Measurements from ENCODE around the gene NKTR. TPM values are rescaled to one million over a fixed set of nuclear protein-coding genes. Genes with fewer than 3 reads are reported as not detected.

NKTR gene
- total RNA-seq, 4 donors from 2014 or later: 33.8 to 82.3 (median 49.6) TPM

DNA sequence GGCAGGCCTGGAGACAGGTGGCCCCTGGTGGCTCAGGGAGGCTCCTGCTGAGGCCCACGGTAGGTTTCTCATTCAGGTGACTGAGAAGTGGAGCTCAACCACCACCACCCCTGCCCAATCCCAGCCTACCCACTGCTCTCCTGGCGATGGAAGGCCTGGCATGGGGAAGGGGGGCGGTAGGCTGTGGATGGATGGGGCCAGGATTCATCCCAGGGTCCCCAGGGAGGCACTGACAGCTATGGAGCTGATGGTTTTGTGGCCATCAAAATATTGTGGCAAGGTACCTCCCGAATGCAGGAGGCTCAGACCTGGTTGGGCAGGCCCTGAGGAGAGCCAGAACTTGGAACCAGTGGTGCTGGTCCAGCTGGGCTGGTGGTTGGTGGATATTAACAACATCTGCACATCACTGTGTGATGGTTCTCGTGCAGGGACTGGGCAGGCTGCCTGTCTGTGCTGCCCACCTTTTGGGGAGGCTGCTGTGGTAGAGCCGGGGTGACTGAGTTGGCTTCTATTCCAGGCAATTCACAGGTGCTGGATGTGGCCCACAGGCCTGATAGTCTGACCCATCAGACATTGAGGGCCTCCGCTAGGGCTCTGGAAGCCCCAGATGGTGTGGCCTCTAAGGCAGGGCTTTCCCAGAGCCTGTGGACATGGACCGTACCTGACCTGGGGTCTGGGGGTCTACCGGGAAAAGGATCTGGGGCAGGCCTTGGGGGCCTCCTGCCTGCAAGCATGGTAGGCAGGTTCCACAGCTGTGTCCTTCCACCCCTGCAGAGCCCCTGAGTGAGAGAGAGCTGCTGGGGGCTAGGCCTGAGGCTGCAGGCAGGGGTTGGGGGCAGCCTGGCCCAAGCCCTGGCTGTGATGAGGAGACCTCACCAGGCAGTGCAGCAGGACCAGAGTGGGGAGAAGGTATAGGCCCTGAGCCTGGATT lies 56.5 kb downstream of the NKTR start:
- intact Hi-C loops (cut with DNase I; ENCODE audit: low total_unique reads): no loop called here
- TF ChIP-seq POLR2A (IDR thresholded peaks at IDR 0.05): no peak
- TF ChIP-seq, protein P1, sequence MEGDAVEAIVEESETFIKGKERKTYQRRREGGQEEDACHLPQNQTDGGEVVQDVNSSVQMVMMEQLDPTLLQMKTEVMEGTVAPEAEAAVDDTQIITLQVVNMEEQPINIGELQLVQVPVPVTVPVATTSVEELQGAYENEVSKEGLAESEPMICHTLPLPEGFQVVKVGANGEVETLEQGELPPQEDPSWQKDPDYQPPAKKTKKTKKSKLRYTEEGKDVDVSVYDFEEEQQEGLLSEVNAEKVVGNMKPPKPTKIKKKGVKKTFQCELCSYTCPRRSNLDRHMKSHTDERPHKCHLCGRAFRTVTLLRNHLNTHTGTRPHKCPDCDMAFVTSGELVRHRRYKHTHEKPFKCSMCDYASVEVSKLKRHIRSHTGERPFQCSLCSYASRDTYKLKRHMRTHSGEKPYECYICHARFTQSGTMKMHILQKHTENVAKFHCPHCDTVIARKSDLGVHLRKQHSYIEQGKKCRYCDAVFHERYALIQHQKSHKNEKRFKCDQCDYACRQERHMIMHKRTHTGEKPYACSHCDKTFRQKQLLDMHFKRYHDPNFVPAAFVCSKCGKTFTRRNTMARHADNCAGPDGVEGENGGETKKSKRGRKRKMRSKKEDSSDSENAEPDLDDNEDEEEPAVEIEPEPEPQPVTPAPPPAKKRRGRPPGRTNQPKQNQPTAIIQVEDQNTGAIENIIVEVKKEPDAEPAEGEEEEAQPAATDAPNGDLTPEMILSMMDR (IDR thresholded peaks at IDR 0.05): no peak
- no peak overlapping the region for H3K4me3 ChIP-seq (ENCODE audit: low read depth, poor library complexity, severe bottlenecking)
- WGBS, 2 donors: 75 to 86% methylated on average over 8 to 9 of the region's 9 CpGs
- no peak for DNase-seq (ENCODE audit: low spot score in 2 of 2)

DNA sequence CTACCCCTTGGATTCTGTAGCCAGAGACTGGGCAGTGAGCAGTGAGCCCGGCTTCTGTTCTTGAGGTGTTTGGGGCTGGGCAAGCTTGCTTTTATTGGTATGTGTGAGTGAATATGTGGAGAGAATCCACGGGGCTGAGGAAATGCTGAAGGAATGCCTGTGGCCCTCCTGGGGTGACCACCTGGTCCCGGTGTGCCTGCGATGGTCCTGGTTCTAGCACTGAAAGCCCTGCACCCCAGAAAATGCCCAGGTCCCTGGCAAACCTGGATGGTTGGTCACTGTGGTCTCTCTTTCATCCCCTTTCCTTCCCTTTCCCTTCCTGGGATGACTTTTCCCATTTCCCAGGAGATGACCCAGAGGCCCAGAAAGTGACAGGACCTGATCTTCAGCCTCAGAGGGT lies 57.2 kb downstream of the NKTR start:
- intact Hi-C loops (cut with DNase I; ENCODE audit: low total_unique reads): no loop called here
- H3K4me3 ChIP-seq (ENCODE audit: low read depth, poor library complexity, severe bottlenecking): no peak overlapping the region
- TF ChIP-seq POLR2A (IDR thresholded peaks at IDR 0.05): no peak
- TF ChIP-seq, protein P1 (IDR thresholded peaks at IDR 0.05): no peak
- DNase-seq (ENCODE audit: low spot score in 2 of 2): no peak
- 86 to 92% methylated on average over 3 to 4 of the region's 4 CpGs for WGBS, 2 donors

- TF ChIP-seq, protein P1 (IDR thresholded peaks at IDR 0.05): no peak
- TF ChIP-seq POLR2A (IDR thresholded peaks at IDR 0.05): no peak
- DNase-seq (ENCODE audit: low spot score in 2 of 2): no peak
- 88 to 90% methylated on average over 29 to 34 of the region's 34 CpGs for WGBS, 2 donors
- no peak overlapping the region for H3K4me3 ChIP-seq (ENCODE audit: low read depth, poor library complexity, severe bottlenecking)
- intact Hi-C loops (cut with DNase I; ENCODE audit: low total_unique reads): no loop called here
Measured at GRCh38 chr3:42658091-42658770, 57.7 kb downstream of the NKTR start.

- intact Hi-C loops (cut with DNase I; ENCODE audit: low total_unique reads): no loop called here
- WGBS, 2 donors: 61 to 76% methylated on average over 21 to 22 of the region's 22 CpGs
- TF ChIP-seq, protein P1 (IDR thresholded peaks at IDR 0.05): no peak
- no peak for TF ChIP-seq POLR2A (IDR thresholded peaks at IDR 0.05)
- H3K4me3 ChIP-seq (ENCODE audit: low read depth, poor library complexity, severe bottlenecking): no peak overlapping the region
- DNase-seq (ENCODE audit: low spot score in 2 of 2): no peak
Measured at GRCh38 chr3:42658771-42659390, 58.4 kb downstream of the NKTR start.

DNA sequence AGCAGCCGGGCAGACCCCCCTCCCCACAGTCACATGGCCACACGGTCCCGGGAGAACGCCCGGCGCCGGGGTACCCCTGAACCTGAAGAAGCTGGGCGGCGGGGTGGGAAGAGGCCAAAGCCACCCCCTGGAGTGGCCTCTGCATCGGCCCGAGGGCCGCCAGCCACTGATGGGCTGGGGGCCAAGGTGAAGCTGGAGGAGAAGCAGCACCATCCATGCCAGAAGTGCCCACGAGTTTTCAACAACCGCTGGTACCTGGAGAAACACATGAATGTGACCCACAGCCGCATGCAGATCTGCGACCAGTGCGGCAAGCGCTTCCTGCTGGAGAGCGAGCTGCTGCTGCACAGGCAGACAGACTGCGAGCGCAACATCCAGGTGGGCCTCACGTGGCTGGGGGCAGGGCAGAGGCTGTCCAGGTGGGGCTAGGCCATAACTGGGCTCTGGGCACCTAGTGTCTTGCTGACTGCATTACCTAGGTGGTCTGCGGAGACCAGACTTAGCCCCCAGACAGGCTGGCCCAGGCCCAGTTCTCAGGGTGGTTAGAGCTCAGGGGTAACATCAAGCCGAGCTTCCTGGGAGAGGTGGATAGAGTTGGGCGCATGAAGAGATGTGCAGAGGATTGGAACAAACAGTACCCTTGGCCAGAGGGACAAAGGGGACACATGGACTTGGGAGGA lies 59.1 kb downstream of the NKTR start:
- WGBS, 2 donors: 82 to 85% methylated on average over 25 of the region's 25 CpGs
- intact Hi-C loops (cut with DNase I; ENCODE audit: low total_unique reads): no loop called here
- no peak overlapping the region for H3K4me3 ChIP-seq (ENCODE audit: low read depth, poor library complexity, severe bottlenecking)
- DNase-seq (ENCODE audit: low spot score in 2 of 2): no peak
- TF ChIP-seq POLR2A (IDR thresholded peaks at IDR 0.05): no peak
- TF ChIP-seq, protein P1 (IDR thresholded peaks at IDR 0.05): no peak

Measured in lower leg skin (tissue), 4 donors.